ENCODE measurements around the gene SETD9.
A peak's percentile ranks its signal among the peaks of the same experiment; 100 is the strongest.

SETD9 gene, protein sequence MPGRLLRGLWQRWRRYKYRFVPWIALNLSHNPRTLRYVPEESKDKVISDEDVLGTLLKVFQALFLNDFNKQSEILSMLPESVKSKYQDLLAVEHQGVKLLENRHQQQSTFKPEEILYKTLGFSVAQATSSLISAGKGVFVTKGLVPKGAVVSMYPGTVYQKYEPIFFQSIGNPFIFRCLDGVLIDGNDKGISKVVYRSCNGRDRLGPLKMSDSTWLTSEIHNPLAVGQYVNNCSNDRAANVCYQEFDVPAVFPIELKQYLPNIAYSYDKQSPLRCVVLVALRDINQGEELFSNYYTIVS

DNA sequence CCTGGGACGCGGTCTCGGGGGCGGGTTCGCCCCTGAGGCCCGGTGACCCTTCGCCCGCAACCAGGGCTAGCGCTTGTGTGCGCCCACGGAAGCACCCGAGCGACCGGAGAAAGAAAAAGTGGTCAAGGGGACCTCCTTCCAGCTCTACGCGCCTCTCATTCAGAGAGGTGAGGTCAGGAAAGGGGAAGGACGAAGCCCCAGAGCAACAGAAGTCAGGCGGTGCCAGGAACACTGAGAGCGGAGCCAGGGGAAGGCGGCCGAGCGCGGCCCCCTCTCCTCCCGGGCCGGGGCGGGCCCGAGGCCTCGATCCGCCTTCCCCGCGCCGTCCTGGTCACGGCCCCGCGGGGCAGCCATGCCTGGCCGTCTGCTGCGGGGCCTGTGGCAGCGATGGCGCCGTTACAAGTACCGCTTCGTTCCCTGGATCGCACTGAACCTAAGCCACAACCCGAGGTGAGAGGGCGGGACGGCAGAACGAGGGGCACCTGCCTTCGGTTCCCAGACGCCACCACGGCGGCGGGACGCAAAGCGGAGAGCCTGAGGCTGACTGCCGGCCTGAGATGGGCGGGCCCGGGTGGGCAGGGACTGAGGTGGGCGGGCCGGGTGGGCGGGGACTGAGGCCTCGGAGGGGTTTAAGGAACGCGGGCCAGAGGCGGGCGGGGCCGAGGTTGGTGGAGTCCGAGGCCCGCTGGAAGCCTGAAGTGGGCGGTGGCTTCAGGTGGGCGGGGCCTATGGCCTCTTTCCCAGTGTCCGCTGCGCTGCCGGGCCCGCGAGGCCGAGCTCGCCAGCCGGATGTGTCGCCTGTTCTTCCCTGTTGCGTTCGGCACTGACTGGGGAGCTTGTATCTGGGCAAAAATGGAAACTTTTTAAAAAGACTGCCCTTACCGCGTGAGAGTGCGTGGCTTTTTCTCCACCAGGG lies at the start of gene SETD9:
Gene SETD9 (plus strand): TSS at position 303 of the 916 bp plus-strand sequence. CDS start 50 bp downstream, at position 353.
- peak; percentile 61 to 85 for DNase-seq (ENCODE audit: low read depth in 2 of 2, low spot score in 1 of 2)

DNA sequence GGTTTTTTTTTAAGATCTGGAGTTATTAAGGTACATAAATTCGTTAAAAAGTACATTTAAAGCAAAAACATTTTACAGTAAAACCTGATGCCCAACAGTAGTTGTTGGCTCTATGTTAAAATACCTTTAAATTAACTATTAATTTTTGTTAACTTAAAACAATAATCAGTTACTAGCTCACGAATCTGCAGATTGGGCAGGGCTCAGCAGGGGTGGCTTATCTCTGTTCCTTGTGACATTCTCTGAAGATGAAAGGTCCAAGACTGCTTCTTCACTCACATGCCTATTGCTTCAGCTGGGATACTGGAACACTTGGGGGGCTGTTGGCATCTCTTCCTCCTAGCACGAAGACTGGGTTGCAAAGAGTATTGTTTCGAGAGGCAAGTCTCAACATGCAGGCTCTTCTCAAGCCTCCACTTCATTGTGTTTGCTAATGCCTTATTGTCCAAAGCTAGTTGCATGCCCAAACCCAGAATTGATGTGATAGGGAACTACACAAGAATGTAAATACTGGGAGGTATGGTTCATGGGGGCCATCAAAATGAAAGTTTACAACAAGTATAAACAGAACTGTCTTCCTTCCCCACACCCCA lies 47.4 kb upstream of the SETD9 start:
- DNase-seq (ENCODE audit: low read depth in 2 of 2, low spot score in 1 of 2) = no peak

DNA sequence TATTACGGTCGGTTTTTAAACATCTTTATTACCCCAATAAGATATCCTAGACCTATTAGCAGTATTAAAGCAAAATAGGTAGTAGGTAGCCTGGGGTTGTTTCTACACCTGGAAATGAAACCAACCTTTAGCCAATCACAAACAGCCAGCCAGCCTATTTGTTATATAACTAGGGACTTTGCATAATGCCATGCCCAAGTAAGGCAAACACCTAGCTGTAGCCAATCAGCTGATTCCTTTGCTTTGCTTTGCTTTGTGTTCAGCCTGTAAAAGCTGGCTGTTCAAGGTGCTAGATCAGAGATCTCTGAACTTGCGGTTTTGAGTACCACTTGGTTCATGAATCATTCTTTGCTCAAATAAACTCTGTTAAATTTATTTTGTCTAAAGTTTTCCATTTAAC lies 46.5 kb upstream of the SETD9 start:
- no peak for DNase-seq (ENCODE audit: low read depth in 2 of 2, low spot score in 1 of 2)

DNA sequence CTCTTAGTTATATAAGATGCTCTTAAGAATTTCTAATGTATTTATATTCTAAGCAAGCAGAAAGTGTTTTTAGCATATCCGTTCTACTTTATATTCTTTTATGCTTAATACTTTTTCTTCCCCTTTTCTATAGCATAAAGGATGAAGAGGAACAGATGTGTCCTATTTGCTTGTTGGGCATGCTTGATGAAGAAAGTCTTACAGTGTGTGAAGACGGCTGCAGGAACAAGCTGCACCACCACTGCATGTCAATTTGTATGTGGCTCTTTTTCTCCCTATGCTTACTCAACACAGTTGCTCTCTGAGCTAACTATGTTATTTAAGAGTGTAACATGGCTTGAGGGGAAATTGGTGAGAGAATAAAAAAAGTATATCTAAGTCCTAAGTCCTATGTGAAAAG lies 37.6 kb upstream of the SETD9 start:
- DNase-seq (ENCODE audit: low read depth in 2 of 2, low spot score in 1 of 2) = no peak

DNA sequence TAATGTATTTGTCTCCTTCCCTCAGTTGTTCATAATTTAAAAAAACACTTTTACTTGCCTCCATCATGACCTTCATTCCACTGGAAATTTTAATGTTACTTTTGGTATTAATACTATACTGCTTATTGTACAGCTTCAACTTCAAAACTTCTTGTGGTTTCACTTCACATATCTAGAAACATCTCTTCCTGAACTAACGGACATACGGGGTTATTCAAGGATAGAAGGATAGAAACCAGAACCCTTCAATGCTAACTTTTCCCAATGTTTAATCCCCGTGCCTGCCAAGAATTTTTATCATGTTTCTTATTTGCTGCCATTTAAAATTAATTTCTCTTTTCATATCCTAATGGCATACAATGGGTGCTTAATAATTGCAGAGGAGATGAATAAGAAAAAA lies 36.3 kb upstream of the SETD9 start:
- DNase-seq (ENCODE audit: low read depth in 2 of 2, low spot score in 1 of 2) = no peak

DNA sequence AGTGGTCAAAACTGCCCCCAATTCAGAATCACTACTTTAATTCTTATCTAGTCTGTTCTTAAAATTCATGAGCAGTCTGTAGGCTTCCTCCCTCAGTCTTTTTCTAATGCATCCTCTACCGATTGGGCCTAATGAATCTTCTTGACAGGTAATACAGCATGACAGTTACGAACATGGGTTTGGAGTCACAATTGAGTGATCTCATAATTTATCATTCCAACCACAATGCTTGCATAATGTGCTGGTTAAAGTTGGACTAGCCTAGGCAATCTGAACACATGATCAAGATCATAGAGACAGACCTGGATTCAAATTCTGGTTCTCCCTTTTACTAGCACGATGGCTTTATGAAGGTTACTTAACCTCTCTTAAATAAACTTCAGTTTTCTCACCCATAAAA lies 33.1 kb upstream of the SETD9 start:
- no peak for DNase-seq (ENCODE audit: low read depth in 2 of 2, low spot score in 1 of 2)

DNA sequence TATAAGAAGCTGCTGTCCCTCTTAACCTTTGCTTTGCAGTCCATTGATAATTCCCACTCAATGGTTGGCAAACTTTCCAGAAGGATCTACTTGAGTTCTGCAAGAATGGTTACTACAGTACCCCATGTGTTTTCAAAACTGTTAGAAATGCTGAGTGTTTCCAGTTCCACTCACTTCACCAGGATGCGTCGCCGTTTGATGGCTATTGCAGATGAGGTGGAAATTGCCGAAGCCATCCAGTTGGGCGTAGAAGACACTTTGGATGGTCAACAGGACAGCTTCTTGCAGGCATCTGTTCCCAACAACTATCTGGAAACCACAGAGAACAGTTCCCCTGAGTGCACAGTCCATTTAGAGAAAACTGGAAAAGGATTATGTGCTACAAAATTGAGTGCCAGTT lies 27.8 kb upstream of the SETD9 start:
- no peak for DNase-seq (ENCODE audit: low read depth in 2 of 2, low spot score in 1 of 2)

DNA sequence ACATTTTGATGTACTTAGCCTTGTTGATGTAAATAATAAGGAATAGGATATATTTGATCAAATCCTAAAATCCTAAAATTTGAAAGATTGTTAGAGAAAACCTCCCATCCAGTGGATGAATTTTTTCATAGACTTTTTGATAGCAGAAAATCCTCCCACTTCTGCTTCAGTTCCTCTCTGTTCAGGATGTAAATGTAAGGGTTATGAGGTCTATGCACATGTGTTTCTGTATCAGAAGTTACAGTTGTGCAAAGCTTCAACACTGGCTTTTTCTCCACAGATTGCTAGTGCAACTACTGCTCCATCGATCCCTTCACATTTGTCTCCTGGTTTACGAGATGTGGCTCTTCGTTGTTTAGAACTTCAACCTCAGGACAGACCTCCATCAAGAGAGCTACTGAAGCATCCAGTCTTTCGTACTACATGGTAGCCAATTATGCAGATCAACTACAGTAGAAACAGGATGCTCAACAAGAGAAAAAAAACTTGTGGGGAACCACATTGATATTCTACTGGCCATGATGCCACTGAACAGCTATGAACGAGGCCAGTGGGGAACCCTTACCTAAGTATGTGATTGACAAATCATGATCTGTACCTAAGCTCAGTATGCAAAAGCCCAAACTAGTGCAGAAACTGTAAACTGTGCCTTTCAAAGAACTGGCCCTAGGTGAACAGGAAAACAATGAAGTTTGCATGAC lies 16.0 kb upstream of the SETD9 start:
- DNase-seq (ENCODE audit: low read depth in 2 of 2, low spot score in 1 of 2) = no peak

DNA sequence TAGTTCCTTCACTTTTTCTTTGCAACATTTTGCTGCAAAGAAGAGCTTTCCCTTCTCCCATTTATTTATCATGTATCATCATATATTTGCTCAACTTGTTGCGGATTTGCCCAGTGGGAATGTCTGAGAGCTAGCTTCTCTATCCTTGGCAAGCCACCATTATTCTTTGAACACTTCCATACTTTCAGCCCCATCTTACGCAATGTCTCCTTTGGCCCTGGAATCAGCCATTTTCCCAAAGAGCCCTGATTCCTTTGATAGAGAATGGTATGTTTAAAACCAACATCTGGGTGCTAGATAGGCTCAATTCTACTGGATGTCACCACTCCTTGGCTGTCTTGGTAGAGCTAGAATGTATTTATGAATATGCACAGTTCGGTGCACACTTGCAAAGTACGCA lies 12.6 kb upstream of the SETD9 start:
- no peak for DNase-seq (ENCODE audit: low read depth in 2 of 2, low spot score in 1 of 2)

DNA sequence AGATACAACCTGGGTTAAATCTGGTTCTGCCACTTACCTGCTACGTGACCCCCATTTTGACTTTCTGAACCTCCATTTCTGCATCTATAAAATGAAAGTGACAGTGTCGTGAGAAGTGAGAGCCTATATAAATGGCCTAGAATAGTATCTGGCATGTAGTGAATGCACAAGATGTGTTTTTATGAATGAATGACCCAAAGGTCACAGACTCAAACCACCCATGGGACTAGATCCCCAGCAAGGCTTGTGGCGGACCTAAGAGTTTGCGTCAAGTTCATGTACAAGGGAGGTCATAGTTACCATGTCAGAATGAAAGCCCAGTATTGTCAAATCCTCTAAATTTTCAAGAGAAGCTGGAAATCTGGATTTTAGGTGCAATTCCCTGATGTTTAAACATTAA lies 11.2 kb upstream of the SETD9 start:
- no peak for DNase-seq (ENCODE audit: low read depth in 2 of 2, low spot score in 1 of 2)

DNA sequence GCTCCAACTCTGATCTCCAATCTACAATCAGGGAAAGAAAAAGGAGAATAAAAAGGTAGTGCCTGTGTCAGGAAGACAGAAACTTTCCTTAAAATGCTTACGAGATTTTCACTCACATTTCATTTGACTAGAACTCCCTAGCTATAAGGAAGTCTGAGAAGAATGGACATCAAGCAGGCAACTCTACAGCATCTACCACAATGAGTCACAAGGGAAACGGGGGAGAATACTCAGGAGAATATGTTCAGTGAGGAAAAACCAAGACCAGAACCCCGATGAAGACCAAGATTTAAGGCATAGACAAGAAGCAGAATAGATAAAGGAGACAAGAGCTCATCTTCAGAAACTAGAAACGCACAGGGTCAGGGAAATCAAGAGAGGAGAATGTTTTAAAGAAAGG lies 9.0 kb upstream of the SETD9 start:
- no peak for DNase-seq (ENCODE audit: low read depth in 2 of 2, low spot score in 1 of 2)

DNA sequence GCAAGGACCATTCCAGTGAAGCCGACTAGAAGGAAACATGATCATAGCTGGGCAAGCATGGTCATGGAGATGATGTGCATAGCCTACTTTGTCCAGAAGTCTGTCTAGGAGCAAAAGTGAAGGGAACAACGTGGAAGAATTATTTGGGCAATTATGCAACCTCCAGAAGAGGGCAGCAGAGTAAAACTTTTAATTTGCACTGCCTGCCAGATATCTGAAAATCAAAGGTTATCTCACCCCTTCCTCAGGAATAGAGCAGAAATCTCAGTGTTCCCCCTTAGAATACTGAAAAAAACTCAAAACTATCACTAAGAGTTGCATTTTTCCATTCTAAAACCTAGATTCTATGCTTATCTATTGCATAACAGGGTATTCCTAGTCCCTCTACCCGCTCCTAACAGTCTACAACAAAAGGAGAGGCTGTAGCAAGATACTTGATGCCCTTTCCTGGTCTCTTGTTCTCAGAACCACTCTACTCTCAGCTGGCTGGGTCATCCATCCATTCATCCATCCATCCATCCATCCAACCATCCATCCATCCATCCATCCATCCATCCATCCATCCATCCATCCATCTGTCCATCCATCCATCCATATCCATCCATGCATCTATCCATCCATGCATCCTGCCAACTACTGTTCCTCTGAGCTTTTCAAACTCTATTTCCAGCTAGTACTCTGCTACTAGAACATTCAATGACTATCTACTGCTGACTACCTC lies 8.4 kb upstream of the SETD9 start:
- peak in 1 of 2 donors; percentile 1 for DNase-seq (ENCODE audit: low read depth in 2 of 2, low spot score in 1 of 2)

DNA sequence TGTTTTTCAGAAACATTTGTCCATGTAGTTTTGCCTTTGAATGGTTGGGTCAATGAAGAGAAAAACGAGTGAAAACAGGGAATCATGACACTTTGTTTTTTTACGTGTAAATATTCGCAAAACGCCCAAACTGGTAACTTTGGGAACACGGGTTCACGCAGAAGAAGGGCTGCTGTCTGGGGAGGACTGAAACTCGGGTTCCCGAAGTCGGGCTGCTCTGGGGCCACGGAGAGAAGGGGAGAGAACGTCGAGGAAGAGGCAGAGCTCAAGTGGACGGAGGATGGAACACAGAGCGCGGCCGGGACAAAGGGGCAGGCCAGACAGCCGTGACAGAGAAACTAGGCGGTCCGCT lies 478 bp upstream of the SETD9 start:
- peak in 1 of 2 donors; percentile 12 for DNase-seq (ENCODE audit: low read depth in 2 of 2, low spot score in 1 of 2)

DNA sequence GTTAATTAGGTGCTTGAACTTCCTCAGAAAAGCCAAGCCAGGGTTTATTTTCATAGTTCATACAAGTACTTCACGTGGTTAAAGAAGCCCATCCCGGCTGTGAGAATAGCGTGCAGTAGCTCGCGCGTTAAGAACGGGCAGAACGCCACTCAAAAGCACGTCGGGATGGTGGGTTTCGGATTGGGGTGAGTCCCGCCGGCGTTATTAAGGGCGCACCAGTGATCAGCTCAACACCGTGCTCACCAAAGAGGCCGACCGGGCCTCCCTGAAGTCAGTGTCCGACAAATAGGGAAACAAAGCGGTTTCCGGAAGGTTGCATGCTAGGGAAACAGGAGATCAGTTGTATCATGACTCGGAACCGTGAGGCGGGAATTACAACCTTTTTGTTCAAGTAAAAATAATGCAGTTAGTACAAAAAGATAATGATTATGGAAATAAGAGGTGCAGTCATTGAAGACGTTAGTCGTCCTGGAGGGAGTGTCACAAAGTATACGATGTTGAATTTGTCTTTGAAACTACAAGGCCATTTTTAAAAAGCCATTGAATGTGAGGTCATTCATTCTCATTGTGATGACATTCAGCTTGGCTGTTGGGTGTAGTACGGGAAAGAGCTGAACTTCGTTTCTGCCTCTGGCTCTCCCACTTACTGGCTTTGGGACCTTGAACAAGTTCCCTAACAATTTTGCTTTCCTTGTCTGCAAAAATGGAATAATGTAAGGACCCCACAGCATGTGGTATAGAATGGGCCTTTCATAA lies 992 bp downstream of the SETD9 start:
- no peak for DNase-seq (ENCODE audit: low read depth in 2 of 2, low spot score in 1 of 2)

DNA sequence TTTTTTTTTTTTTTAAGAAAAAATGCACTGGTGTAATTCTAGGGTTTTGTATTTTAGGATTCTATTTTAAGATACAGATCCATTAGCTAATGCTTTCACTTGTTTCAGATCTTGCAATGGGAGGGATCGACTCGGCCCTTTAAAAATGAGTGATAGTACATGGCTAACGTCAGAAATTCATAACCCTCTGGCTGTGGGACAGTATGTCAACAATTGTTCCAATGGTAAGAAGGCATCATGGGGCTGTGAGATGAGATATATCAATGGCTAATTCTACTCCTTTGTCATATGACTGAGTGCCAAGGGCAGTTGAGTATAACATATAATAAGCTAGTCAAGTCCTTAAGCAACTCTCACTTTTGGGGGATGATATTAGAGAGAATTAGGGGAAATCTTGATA lies 4.4 kb downstream of the SETD9 start:
- DNase-seq (ENCODE audit: low read depth in 2 of 2, low spot score in 1 of 2) = no peak

DNA sequence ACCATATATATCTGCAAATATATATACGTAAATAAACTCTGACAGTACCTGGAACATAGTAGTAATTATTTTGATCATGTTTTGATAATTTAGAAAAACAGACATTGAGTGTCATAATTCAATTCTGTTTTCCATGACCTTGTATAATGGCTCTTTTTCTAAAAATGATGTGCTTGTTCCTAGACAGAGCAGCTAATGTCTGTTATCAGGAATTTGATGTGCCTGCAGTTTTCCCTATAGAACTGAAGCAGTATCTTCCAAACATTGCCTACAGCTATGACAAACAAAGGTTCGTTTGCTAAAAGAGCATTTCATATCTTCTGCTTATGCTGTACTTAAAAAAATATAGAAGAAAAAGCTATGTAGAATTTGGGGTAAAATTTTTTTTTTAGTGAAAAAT lies 5.3 kb downstream of the SETD9 start:
- DNase-seq (ENCODE audit: low read depth in 2 of 2, low spot score in 1 of 2) = no peak

DNA sequence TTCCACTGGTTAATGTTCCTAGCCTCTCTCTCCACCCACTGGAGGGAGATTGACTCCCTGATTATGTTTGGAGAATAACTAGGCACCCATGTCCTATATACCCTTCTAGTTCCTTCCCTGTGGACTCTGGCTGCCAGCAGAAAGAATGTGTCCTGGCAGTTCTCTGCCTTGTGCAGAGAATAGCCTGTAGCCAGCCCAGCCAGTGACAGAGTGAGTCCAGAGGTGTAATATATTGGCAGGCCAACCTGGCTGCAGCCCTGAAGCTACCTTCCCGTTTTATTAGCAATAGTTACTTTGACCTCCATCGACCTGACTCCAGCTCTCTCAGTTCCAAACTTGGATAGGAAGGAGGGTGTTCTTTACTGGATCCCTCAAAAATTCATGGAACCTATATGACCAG lies 8.1 kb downstream of the SETD9 start:
- no peak for DNase-seq (ENCODE audit: low read depth in 2 of 2, low spot score in 1 of 2)

DNA sequence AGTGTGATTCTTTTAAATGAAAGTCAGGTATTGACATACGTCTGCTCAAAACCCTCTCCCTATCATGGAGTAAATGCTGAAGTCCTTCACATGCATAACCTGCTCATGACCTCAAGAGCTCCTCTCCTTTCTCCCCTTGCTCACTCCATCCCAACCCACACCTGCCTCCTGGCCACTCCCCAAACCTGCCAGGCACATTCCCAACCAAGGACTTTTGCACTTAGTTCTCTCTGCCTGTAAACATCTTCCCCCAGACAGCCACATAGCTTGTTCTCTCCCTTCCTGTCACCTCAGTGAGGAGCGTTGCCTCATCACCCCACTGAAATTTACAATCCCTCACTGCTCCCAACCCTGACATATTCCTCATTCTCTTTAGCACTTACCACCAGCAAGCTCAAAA lies 8.7 kb downstream of the SETD9 start:
- DNase-seq (ENCODE audit: low read depth in 2 of 2, low spot score in 1 of 2) = no peak

DNA sequence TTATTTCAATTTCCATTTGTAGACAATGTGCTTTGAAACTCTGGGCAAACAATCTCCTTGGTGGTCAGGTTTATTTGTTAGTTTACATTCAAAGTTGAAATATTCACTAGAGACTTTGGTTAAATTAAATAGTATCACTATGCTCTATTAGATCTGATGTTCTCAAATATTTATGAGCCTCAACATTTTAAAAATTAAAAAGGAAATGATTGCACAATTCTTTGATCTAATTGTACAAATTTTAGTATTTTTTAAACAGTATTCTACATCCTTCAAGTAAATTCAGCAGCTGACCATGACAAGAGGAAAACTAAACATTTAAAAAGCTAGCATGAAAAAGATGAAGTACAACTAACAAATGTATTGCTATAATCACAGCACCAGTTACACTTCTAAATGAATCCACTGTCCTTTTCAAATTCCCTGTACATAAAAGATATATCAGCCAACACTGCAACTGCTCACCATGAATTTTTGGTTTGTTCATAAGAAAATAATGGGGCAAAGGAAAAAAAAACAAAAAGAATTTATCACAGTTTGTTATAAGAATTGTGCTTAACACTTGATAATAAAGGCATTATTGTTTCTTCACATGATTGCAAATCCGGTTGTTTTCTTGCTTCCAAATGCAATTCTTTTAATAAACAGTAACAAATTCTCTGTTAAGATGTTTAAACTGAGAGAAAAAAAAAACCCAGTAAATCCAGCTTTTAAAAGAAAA lies 10.7 kb downstream of the SETD9 start:
- no peak for DNase-seq (ENCODE audit: low read depth in 2 of 2, low spot score in 1 of 2)

DNA sequence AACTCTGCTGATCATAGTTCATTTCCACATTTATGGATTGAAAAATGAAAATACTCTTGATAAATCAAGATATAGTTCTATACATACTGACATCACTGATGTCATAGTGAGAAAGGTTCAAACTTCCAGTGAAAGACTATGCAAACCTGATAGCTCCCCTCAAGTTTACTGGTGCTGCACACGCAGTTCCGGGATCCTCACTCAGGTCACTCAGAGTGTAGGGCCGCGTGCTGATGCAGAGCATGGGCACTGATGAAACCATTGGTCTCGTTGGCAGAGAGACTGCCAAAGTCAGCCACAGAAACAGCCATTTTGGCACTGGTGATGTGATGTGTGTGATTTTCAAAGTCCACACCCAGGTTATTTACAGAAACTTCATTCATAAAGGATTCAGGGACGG lies 13.5 kb downstream of the SETD9 start:
- DNase-seq (ENCODE audit: low read depth in 2 of 2, low spot score in 1 of 2) = no peak

Data from stimulated activated CD8-positive, alpha-beta memory T cell treated with anti-CD3 and anti-CD28 coated beads, Interleukin-4, amount 100 ng/mL, for 4 hours (primary cell).